ENCODE results near the gene PDLIM5. TPM values are rescaled to one million over a fixed set of nuclear protein-coding genes. Genes with fewer than 3 reads are reported as not detected.

Gene PDLIM5
- total RNA-seq, 1 donor from 2014 or later, result 71.0 TPM

- TF ChIP-seq CTCF (conservative IDR thresholded peaks at IDR 0.05), result no peak
- Mint-ChIP-seq H3K4me1 (no peaks in the 10 kb centered on the region), H3K27ac (ENCODE audit: unreplicated experiment) (no peak overlapping the region), H3K4me3 (no peak overlapping the region), H3K36me3 (ENCODE audit: low read depth) (peaks cover 13% of the 10 kb centered on the region), H3K9me3 (no peaks in the 10 kb centered on the region), H3K27me3 (ENCODE audit: low read depth) (no peaks in the 10 kb centered on the region)
- no peak for DNase-seq (ENCODE audit: low read depth, low spot score)
These were observed 197.8 kb downstream of the PDLIM5 start for GRCh38 chr4:94649381-94650133.

- Mint-ChIP-seq H3K27me3 (ENCODE audit: low read depth) (no peaks in the 10 kb centered on the region), H3K4me3 (no peak overlapping the region), H3K27ac (ENCODE audit: unreplicated experiment) (no peak overlapping the region), H3K36me3 (ENCODE audit: low read depth) (peaks cover 11% of the 10 kb centered on the region), H3K9me3 (no peaks in the 10 kb centered on the region), H3K4me1 (no peaks in the 10 kb centered on the region)
- DNase-seq (ENCODE audit: low read depth, low spot score), result no peak
- TF ChIP-seq CTCF (conservative IDR thresholded peaks at IDR 0.05), result no peak
These were observed 198.4 kb downstream of the PDLIM5 start for GRCh38 chr4:94650134-94650495.

- DNase-seq (ENCODE audit: low read depth, low spot score), result no peak
- Mint-ChIP-seq H3K4me3 (no peak overlapping the region), H3K27me3 (ENCODE audit: low read depth) (no peaks in the 10 kb centered on the region), H3K9me3 (no peaks in the 10 kb centered on the region), H3K27ac (ENCODE audit: unreplicated experiment) (peak overlapping the region; percentile 88), H3K4me1 (no peaks in the 10 kb centered on the region), H3K36me3 (ENCODE audit: low read depth) (peaks cover 8% of the 10 kb centered on the region)
- TF ChIP-seq CTCF (conservative IDR thresholded peaks at IDR 0.05), result no peak
These were observed 198.9 kb downstream of the PDLIM5 start for GRCh38 chr4:94650690-94651089.

- DNase-seq (ENCODE audit: low read depth, low spot score), result no peak
- no peaks in the 10 kb centered on the region for H3K9me3 Mint-ChIP-seq
- no peaks in the 10 kb centered on the region for H3K27me3 Mint-ChIP-seq (ENCODE audit: low read depth)
- H3K27ac Mint-ChIP-seq (ENCODE audit: unreplicated experiment), result no peak overlapping the region
- TF ChIP-seq CTCF (conservative IDR thresholded peaks at IDR 0.05), result no peak
- no peak overlapping the region for H3K4me3 Mint-ChIP-seq
- H3K4me1 Mint-ChIP-seq, result no peaks in the 10 kb centered on the region
- H3K36me3 Mint-ChIP-seq (ENCODE audit: low read depth), result peaks cover 9% of the 10 kb centered on the region
These were observed 201.4 kb downstream of the PDLIM5 start for GRCh38 chr4:94653095-94653649.

- H3K4me3 Mint-ChIP-seq, result no peak overlapping the region
- H3K9me3 Mint-ChIP-seq, result no peaks in the 10 kb centered on the region
- DNase-seq (ENCODE audit: low read depth, low spot score), result no peak
- no peak for TF ChIP-seq CTCF (conservative IDR thresholded peaks at IDR 0.05)
- H3K4me1 Mint-ChIP-seq, result no peaks in the 10 kb centered on the region
- H3K27me3 Mint-ChIP-seq (ENCODE audit: low read depth), result no peaks in the 10 kb centered on the region
- H3K27ac Mint-ChIP-seq (ENCODE audit: unreplicated experiment), result no peak overlapping the region
- peaks cover 10% of the 10 kb centered on the region for H3K36me3 Mint-ChIP-seq (ENCODE audit: low read depth)
These were observed 202.4 kb downstream of the PDLIM5 start for GRCh38 chr4:94653984-94654609.

All from neural crest cell (in vitro differentiated cells).